Measurements from ENCODE around the gene NRP1.
"Not testable (repeated sequence)": the region's sequence is repeated elsewhere in the genome, so short reads cannot be mapped to it uniquely, and the experiment has no call there.

Gene NRP1

GRCh38 chr10:33303988-33304387 lies 30.5 kb downstream of the NRP1 start:
- TF ChIP-seq CTCF (IDR thresholded peaks at IDR 0.05; ENCODE audit: insufficient read depth, missing control alignments) = no peak
- no peak for FAIRE-seq
- DNase-seq (ENCODE audit: insufficient read length, low spot score) = no peak

DNA sequence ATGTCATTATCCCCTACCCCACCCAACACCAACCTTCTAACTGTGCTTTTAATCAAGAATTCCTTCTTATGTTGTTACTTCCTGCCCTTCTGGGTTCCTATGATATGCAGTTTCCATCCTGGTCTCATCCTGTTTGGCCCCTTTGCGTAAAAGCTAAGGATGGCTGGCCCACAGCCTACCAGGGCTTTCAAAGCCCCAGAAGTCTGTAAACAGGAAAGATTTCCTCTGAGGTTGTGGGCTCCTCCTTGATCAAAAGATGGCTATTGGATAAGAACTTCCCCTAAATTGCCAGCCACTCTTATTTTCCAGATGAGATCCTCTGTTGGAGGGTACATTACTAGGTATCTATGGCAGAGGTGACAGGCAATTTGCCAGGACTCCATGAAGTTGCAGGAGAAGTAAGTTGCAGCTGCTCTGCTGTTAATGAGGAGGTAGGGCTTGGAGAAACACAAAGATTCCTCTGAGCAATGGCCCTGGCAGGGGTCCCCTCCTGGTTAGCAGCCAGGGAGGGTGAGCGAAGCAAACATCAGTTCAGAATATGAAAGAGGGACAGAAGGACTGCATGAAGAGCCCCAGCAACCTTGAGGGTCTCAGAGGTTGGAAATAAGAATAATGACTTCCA lies 32.1 kb downstream of the NRP1 start:
- DNase-seq (ENCODE audit: insufficient read length, low spot score) (no peak), FAIRE-seq (no peak)
- TF ChIP-seq CTCF (IDR thresholded peaks at IDR 0.05; ENCODE audit: insufficient read depth, missing control alignments) = no peak

GRCh38 chr10:33301097-33301789 lies 33.2 kb downstream of the NRP1 start:
- FAIRE-seq = no peak
- no peak for TF ChIP-seq CTCF (IDR thresholded peaks at IDR 0.05; ENCODE audit: insufficient read depth, missing control alignments)
- no peak for DNase-seq (ENCODE audit: insufficient read length, low spot score)

- not testable (repeated sequence) for FAIRE-seq; DNase-seq (ENCODE audit: insufficient read length, low spot score)
Observed at GRCh38 chr10:33300544-33300943, 33.9 kb downstream of the NRP1 start.

DNA sequence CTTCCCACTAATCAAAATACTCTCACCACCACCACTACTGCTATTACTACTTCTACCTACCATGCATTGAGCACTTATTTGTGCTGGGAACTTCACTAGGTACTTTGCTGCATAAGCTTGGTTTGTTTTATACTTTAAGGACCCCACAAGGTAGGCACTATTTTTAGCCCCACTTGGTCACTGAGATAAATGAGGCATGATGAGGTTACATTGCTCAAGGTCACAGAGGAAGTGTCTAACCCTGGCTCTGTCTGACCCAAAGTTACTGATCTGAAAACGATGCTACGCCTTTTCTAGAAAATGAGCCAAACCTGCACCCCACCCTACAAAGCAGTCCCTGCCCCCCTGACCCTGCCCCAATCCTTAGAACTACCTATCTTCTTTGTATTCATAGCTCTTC lies 35.6 kb downstream of the NRP1 start:
- FAIRE-seq = no peak
- no peak for DNase-seq (ENCODE audit: insufficient read length, low spot score)
- TF ChIP-seq CTCF (IDR thresholded peaks at IDR 0.05; ENCODE audit: insufficient read depth, missing control alignments) = no peak

DNA sequence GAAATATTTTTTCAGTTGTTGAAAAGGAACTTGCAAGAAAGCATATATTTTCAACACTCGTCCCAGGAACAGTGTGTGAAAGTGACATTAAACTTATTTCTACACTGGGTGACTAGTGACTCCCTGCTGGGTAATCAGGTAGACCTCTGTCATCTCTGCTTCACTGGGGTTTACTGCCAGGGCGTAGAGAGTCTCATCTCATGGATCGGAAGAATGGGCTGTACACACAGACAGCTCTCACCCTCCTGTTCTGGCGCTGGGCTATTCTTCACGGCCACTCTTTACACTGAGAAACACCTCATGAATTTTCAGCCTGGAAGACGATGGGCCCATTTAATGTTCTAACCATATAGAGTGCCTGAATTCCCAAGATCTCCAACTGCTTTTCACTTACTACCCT lies 36.4 kb downstream of the NRP1 start:
- DNase-seq (ENCODE audit: insufficient read length, low spot score) (no peak), FAIRE-seq (no peak)
- TF ChIP-seq CTCF (IDR thresholded peaks at IDR 0.05; ENCODE audit: insufficient read depth, missing control alignments) = no peak

DNA sequence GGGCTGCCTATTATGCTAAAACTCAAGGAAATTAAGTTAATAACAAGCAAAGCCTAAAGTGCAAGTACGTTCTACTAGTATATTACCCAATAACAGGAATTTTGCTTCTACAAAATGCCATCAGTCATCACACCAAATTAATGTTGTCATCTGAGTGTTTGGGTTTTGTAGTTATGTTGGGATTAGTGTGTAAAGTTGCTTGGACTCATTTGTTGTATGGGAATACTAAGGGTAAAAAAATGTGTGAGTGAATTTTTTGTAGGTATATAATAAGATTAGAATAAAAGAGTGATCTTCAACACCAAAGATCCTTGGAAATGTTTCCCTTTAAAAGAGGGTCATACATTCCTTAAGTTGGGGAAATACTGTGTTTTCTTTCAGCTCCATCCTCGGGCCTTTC lies 38.6 kb downstream of the NRP1 start:
- no peak for DNase-seq (ENCODE audit: insufficient read length, low spot score)
- TF ChIP-seq CTCF (IDR thresholded peaks at IDR 0.05; ENCODE audit: insufficient read depth, missing control alignments) = no peak
- no peak for FAIRE-seq
